NCI-H1694 (cell line): ENCODE data around the gene NR2F1.

Experiments used
- DNase-seq: peaks from one replicate; lab custom pipeline; 2025; lab: John Stamatoyannopoulos, UW

Gene NR2F1

DNA sequence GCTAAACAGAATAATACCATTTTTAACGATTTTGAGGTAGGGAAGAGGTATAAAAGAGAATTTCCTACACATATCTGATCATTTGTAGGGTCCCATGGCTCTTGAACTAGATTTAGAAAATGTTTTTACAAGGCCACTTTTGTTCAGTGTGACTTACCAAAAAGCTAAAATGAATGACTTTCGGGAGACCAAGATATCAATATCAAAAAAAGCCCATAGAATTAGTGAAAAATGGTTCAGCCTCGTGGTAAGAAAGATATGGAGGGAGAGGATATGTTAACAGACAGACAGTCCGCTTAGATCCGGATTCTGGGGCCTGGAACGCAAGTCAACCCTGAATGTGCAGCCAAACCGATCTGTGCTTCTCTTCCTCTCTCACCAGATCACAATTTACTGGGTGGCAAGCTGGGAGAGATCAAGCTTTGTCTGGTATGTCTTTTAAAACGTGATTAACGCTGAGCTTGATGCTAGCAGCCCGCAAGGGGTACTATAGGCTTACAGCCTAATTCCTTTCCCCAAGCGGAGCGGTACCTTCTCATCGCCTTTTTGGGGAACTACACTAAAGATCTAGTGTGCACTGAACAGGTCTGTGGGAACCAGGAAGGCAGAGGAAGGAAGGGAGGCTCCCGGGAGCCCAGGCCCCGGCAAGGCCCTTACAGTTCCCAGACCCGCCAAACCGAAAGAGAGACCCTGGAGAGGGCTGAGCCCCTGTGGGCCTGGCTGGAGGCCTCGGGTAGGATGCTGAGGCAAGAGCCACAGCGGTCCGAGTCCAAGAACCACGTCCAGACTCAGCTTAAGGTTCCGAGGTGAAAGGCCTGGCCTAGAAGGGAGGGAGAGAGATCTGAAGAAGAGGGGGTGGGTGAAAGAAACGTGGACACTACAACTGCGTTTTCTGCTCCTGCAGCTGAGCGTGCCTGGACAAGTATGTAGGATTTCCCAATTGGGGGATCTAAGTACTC lies 4.9 kb upstream of the NR2F1 start:
- DNase-seq = no peak

DNA sequence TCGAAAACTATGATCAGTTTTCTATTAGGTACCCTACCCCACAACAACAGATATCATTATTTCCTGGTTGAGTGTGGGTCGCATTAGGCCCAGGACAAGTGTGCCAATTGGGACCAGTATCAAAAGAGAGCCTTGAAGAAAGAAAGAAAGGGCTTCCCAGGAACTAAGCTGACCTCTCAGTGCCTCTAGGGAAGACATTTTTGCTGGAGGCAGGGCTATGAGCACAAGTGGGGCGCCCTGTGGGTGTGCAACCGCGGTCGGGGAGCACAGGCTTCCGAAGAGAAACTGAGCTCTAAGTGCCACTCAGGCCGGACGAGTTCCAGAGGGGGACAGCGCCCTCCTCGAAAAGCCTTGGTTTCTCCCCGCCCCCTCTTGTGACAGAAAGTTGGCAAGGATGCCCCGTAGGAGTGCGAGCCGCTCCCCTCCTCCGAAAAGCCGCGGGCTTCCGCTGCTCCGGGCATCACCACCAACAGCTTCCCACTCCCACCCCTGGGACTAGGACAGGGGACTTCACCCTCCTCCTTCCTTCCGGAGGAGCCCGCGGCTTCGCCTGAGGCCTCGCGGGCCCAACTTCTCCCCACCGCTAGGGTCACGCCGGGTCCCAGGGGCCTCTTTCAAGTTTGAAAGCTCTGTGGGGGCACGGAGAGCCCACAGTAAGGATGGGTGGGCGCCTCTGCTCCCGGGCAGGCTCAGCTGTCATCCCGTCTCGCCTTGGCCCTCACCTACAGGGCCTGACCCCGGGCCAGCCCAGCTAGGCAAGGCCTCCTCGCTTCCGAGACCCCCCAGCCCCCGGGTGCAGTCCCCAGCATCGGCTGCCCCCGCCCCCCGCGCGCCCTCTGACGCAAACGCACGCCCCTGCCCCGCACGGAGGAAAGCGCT lies 4.0 kb upstream of the NR2F1 start:
- no peak for DNase-seq

DNA sequence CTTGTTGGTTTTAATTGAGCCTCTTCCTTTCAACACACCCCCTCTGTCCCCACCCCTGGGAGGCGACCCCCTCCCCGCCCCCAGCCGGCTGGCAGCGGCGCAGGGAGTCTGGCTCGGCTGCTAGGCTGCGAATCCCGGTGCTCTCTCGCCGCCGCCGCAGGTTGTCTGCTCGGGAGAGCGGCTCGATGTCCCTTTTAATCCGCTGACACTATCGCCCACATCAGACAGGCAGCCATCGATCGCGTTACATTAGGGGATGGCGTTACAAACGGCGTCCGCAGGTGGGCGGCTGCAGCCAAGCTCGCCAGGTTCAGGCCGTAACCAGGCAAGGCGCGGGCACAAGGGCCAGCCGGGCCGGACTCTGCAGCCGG lies 3.3 kb upstream of the NR2F1 start:
- no peak for DNase-seq

DNA sequence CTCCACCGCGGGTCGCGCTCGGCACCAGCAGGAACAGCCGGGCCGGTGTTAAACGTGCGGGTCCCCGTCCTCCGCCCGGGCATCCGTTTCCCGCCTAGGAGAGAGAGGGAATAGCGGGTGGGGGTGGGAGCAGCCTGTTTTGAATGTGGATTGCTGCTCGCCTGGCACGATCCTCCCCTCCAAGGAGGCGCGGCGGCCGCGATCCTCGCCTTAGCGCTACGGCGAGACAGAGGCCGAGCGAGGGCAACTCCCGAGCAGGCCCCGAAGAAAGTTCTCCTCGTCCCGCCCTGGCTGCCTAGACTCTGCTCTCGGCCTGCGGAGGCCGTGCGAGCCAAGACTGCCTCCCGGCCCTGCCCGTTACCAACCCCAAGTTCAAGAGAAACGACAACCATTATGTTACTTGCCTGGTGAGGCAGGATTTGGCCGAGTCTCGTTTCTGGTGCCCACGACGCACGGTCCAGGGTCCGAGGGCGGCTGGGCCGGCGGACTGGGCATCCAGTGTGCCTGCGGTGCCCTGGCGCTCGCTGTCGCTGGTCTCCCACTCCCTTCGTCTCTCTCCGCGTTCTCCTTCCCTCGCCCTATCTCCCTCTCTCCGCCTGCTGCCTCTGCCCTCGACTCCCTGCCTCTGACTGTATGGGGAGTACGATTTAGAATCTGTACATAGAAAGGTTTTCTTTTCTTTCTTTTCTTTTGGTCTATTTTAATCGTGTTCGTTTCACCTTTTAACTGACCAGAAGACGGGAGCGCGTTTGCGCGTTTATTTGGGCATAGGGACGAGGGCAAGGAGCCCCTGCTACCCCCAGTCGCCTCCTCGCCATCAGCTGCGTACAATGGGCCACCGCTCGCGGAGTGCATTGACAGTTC lies 2.7 kb upstream of the NR2F1 start:
- no peak for DNase-seq

DNA sequence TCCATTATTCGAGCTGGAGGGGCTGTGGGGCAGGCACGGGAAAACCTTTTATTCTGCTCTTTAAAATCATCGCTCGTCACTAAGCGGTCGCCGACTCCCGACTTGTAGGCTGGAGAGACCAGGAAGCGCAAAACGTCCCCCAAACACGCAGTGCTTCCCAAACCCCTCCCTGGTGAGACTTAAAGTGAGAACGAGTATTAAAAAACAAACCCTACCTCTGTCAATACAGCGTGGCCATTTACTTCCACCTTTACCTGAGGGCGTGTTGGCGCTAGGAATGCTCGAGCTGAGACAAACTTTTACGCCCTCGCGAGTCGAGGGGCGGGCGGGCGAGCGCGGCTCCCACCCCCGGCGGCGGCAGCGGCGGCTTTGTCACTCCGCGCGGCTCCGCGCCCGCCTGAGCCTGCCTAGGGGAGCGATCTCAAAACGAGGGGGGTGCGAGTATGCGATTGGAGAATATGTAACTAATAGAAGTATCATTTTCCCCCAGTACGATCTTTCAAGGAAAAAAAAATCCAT lies 2.0 kb upstream of the NR2F1 start, which contains the start of gene NR2F1-AS1:
Gene NR2F1-AS1, minus strand, starts transcription at position 293 of the 519 bp plus-strand sequence.
- no peak for DNase-seq

DNA sequence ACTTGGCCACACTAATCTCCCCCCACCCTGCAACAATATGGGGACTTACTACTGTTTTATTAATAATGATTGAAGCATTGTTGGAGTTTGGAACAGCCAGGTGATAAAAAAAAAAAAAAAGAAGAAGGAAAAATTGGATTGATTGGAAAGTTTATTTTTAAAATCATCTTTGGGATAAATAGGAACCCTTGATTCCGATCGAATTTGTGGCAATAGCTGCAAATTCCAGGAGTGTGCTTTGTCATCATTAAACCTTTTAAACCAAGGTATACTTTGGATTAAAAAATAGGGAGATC lies 907 bp upstream of the NR2F1 start:
- no peak for DNase-seq

DNA sequence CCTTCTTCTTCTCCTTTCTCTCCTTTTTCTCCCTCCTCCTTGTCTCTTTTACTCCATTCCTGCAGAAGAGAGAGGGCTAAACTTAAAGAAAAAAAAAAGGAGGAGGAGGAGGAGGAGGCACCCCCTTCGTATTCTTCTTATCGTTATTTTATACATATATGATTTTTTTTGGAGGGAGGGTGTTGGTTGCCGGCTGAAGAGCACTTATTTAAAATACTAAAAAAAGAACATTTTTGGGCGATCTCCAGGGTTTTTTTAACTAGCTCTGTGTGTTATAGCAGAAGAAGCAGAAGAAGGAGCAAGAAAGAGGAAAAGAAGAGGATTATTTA lies 381 bp downstream of the NR2F1 start:
- no peak for DNase-seq

DNA sequence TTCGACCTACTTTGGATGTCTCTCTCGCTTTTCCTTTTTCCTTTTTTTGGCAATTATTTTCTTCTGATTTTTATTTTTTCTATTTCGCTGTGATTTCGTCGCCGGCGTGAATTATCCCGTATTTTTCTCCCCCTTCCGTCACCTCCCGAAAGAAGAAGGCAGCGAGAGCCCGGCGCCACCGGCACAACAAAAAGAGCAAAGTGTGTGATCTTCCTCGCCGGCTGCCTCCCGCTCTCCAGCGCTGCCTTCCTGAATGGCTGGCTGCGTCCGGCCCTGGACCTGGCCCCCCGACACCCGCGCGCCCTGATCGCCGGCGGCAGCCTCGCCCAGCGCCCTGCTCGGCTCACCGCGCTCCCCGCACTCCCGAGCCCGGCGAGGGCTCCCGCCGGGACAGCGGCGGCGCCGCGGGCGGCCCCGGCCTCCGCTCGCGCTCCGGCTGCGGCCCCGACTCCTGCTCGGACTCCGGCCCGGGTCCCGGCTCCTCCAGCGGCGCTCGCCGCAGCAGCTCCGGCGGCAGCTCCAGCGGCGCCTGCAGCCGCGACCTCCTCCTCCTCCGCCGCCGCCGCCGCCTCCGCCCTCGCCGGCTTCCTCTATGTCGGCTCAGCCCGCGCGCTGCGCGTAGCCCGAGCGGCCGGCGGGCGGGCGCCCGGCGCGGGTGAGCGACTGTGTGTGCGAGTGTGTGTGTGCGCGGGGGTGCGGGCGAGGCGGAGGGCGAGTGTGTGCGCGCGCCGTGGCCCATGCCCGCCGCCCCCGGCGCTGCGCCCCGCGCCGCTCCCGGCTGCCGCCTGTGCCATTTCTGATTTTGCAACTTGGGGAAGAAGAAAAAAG lies 960 bp downstream of the NR2F1 start:
- DNase-seq = no peak

DNA sequence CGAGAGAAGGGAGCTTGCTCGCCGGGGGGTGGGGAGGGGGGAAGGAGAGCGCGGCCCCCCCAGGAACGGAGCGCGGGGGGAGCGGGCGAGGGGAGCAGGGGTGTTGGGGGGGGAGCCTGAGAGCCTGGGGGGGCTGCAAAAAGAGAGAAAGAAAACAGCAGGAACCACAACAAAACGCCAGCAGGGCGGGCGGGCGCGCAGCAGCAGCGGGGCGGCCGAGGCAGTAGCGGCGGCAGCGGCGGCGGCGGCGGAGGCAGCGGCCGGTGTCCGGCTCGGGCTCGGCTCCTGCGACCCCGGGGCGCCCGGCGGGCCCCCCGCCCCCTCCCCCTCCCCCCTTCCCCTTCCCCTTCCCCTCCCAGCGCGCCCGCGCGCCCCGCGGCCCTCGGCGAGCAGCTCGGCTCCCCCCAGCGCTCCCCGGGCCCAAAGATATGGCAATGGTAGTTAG lies 1.6 kb downstream of the NR2F1 start:
- no peak for DNase-seq

DNA sequence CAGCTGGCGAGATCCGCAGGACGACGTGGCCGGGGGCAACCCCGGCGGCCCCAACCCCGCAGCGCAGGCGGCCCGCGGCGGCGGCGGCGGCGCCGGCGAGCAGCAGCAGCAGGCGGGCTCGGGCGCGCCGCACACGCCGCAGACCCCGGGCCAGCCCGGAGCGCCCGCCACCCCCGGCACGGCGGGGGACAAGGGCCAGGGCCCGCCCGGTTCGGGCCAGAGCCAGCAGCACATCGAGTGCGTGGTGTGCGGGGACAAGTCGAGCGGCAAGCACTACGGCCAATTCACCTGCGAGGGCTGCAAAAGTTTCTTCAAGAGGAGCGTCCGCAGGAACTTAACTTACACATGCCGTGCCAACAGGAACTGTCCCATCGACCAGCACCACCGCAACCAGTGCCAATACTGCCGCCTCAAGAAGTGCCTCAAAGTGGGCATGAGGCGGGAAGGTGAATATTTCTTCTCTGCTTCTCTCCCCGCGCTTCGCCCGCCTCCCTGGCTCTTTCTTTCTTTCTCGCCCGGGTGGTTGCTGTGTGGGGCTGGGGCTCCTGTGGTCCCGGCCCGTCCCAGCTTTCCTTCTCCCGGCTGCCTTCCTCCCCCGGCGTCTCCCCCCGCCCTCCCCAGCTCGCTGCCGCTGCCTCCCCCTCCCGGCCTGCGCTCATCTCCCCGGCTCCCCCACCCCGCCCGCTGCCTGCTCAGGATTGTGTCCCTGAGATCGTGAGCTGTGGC lies 2.2 kb downstream of the NR2F1 start:
- no peak for DNase-seq

DNA sequence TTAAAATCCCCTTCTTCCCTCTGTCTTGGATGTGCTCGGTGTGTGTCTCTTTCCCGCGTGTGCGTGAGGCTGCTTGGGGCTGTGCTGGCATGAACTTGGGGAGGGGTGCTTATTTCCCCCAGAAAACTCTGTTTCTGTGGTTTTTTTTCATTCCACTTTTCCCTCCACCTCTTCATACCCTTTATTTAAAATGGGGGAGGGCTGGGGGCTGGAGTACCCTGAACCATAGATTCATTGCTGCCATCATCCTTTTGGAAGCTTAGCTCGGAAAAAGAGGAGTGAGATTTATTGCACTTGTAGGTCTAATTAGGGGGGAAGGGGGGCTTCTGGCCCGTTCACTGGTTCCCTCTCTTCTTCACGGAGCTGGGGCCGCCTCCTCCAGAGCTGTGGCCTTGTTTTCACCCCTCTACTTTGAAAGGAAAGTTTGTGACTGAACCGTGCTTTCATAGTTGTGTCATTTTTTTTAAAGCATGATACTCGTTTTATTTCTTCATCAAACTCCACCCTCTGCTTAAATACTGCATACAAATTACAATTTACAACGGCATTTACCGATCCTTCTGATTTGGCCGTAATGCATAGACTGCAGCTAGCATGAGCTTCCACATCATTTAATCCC lies 2.9 kb downstream of the NR2F1 start:
- DNase-seq = no peak

DNA sequence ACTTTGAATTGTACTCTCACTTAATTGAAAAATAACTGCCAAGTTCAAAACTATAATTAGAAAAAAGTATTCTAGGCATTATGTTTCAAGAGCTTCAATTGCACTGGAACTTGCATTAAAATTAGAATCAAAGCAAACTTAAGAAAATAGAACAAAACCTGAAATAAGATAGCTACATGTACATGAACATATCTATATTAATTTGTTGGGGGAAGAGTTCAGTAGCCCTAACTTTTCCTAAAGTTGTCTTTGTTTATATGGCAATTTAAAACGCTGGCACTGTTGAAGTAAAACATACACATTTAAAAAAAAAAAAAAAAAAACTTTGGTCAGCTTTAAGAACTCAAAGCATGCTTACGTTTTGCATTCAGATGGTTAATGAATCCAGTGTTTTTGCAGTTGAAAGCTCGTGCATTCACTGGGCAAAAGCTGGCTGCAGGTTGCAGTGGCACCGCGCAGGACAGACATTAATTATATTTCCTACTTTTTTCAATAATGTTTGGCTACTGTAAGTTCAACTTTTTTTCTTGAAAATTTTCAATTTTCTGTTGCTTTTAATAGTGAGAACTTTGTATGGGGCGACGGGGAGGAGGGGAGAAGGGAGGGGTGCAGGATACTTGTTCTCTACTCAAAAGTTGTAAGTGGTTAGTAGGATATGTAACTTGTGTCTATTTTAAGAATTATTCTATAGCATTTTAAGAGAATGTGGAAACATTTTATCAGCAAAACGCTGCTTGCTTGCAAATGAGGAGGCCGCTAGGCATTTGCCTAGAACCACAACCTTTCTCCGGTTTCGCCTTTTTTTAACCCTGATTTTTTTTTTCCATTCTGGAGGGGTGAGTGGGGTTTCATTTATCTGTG lies 3.9 kb downstream of the NR2F1 start:
- DNase-seq = no peak

DNA sequence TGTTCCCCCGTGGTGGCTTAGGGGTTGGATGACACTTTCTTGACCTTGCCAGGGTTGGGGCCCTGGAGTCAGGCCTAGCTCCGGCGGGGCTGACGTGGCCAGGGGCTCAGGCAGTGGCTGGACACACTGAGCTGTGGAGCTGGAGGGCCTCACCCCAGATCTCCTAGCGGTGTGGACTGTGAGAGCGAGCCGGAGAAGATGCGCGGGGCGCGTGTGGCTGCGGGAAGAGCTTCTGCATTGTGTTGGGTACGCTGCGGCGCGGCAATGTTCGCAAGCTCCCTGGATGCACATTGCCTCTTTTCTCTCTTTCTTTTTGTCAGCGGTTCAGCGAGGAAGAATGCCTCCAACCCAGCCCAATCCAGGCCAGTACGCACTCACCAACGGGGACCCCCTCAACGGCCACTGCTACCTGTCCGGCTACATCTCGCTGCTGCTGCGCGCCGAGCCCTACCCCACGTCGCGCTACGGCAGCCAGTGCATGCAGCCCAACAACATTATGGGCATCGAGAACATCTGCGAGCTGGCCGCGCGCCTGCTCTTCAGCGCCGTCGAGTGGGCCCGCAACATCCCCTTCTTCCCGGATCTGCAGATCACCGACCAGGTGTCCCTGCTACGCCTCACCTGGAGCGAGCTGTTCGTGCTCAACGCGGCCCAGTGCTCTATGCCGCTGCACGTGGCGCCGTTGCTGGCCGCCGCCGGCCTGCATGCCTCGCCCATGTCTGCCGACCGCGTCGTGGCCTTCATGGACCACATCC lies 4.8 kb downstream of the NR2F1 start:
- no peak for DNase-seq

DNA sequence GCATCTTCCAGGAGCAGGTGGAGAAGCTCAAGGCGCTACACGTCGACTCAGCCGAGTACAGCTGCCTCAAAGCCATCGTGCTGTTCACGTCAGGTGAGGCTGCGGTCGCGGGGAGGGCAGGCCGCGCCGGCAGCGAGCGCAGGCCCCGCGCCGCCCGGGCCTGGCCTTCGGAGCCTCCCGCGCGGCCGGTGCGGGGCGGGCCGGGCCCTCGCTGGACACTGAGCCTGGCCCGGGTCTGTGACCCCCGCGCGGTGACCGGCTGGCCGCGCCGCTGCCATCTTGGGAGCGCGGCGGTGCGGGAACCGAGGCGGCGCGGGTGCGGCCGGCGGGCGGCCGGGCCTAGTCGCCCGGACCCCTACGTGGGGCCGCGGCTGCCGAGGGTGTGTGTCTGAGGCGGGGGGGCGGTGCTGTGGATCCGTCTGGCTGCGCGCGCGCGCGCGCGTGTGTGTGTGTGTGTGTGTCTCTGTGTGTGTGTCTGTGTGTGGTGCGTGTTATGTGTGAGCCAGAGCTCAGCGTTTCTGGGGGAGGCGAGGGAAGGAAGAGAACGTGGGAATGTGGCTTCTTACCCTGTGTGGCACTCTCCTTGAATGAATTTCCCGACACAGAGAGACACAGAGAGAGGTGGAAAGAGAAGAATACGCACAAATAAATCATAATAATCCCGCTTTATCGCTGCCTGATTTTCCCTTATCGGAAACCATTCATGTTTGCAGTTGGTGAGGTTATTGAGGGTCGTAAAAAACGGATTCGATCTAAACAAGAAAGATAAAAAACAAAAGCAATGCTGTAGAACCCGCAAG lies 5.5 kb downstream of the NR2F1 start:
- DNase-seq = no peak

DNA sequence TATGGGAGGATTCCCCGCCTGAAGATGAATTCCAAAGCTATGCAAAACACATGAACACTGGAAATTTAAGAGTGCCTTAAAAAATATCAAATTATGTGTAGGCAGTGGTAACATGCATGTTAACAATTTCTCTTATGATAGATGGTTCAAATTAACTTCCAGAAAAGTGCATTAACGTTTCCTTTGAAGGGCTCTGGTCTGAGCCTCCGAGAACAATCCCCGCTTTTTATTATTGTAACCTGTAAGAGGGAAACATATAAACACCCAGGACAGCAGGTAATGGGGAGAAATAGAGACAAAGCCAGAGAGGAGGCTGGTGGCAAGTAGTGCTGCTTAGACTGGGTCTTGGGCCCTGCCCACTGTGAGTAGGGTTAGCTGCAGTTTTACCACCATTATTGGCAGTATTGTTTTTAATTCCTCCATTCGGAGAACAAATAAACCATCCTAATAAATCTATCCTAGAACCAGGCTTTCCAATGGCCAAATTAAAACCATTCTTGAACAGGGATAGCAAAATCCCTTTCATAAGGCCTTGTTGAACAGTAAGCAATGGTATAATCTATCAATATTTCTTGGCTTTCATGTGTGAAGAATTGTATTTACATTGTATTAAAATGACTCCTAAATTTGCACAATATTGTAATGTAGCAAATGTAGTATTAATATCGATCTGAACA lies 6.3 kb downstream of the NR2F1 start:
- DNase-seq = no peak

DNA sequence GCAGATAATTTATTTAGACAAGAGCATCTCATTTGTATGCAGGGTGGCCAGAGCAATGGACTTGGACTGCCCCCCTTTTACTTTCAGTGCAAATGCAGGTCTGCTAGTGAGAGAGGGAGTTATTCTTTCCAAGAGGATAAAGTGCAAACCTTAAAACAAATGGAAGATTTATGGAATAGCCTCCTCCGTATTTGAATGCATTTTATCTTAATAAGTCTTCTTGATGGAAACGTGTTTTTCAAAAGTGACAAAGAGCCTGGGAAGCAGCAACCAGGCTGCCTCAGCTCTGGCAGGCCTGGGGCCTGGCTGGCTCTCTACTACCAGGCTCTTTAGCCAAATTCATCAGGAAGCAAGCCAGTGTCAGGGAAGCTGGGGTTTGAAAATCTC lies 6.8 kb downstream of the NR2F1 start:
- no peak for DNase-seq

DNA sequence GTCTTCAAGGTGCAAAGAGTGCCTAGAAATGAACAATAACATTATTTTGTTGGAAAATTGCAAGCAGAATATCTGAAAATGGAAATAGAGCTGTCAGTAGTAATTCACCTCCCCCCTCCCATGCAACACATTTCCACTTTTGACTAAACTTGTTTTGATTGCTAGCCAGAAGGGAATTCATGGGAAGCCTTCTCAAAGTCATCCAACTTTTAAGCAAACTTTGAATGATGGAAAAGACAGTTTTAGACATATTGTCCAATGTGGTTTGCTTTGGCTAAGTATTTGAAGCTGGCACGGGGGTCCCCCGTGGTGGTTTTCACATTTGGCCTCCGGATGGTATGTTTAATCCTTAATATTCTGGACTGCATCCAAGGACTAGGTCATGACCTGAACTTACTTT lies 7.5 kb downstream of the NR2F1 start:
- DNase-seq = no peak
